Activated CD8-positive, alpha-beta memory T cell treated with anti-CD3 and anti-CD28 coated beads, Interleukin-2, amount 50 U/mL, for 1 hour (primary cell): Measurements from ENCODE around the gene TTC28.
"Not testable (repeated sequence)": the region's sequence is repeated elsewhere in the genome, so short reads cannot be mapped to it uniquely, and the experiment has no call there.

ENCODE experiments used
- DNase-seq: peaks from one replicate; pipeline ENCODE4 v3.0.0-alpha.2; 2020; ENCODE audit errors: extremely low read depth

Gene TTC28

DNA sequence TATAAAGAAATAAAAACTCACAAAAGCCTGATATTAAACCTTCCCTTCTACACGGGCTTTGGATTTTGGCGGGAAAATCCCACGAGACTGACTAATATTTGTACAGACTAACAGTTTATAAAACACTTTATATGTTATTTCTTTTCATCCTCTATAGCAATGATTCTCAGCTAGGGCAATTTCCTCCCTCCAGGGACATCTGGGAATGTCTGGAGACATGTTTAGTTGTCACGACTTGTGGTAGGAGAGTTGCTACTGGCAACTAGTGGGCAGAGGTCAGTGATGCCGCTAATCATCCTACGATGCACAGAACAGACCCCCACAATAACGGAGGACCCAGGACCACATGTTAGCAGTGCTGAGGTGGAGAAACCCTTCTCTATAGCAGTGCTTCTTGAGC, 455.8 kb downstream of the TTC28 start:
- DNase-seq = no peak

- no peak for DNase-seq
These were observed 456.5 kb downstream of the TTC28 start for GRCh38 chr22:28222976-28223745.

GRCh38 chr22:28222571-28222970, 457.1 kb downstream of the TTC28 start:
- no peak for DNase-seq

- DNase-seq = no peak
These were observed 457.6 kb downstream of the TTC28 start for GRCh38 chr22:28222052-28222451.

GRCh38 chr22:28220626-28221363, 458.8 kb downstream of the TTC28 start:
- DNase-seq = no peak

DNA sequence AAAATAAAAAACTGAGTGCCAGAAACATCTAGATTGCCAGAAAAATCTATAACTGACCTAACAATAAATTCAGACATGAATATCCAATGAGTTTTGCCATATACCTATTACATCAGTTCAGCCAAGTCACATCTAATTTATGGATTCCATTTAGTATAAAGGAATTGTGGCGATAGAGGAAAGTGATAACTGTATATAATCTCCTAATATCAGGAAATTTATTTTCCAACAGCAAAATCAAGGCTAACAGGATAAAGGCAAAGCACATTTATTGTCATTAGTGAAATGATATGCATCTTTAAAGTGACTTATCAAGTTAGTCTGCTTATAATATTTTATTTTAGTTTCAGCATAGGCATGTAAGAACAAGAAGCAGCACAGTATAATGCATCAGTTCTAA, 462.4 kb downstream of the TTC28 start:
- DNase-seq = no peak

DNA sequence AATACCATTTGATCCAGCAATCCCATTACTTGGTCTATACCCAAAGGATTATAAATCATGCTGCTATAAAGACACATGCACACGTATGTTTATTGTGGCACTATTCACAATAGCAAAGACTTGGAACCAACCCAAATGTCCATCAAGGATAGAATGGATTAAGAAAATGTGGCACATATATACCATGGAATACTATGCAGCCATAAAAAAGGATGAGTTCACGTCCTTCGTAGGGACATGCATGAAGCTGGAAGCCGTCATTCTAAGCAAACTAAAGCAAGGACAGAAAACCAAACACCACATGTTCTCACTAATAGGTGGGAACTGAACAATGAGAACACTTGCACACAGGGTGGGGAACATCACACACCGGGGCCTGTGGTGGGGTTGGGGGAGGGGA, 464.9 kb downstream of the TTC28 start:
- DNase-seq = not testable (repeated sequence)

- DNase-seq = not testable (repeated sequence)
These were observed 470.2 kb downstream of the TTC28 start for GRCh38 chr22:28209457-28209856.

- DNase-seq = no peak
These were observed 470.9 kb downstream of the TTC28 start for GRCh38 chr22:28208787-28209186.

- DNase-seq = no peak
These were observed 471.6 kb downstream of the TTC28 start for GRCh38 chr22:28208036-28208435.

DNA sequence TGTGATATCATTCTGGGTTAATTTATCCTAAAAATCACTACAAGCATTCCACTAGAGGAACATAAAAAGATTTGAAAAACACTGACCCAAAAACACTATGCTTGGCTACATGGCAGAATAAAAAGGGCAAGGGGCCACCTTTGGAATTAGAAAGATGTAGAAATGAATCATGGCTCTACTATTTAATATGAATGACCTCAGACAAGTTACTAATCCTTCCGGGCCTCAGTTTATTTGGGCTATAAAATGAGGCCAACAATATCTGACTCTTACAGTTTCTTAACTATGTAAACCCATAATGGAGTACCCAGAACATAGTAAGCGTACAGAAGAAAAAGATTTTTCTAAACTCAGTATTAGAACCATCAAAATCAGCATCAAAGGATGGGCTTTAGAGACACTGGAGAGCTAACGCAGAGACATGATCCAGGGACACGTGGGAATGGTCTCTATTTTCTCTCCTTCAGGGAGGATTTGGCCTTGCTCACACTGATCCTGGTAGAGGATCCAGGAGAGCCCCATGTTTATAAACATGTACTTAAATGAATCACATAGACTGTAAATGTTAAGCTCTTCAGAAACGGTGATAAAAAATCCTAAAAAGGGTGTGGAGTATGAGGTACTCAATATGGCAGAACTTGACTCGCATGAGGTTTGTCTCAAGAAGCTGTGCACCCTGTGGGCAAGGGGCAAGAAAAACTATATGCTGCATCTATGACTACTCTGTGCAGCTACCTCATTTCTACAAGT, 472.2 kb downstream of the TTC28 start:
- no peak for DNase-seq

- no peak for DNase-seq
These were observed 473.7 kb downstream of the TTC28 start for GRCh38 chr22:28205926-28206325.

GRCh38 chr22:28204382-28204781, 475.3 kb downstream of the TTC28 start:
- DNase-seq = no peak

DNA sequence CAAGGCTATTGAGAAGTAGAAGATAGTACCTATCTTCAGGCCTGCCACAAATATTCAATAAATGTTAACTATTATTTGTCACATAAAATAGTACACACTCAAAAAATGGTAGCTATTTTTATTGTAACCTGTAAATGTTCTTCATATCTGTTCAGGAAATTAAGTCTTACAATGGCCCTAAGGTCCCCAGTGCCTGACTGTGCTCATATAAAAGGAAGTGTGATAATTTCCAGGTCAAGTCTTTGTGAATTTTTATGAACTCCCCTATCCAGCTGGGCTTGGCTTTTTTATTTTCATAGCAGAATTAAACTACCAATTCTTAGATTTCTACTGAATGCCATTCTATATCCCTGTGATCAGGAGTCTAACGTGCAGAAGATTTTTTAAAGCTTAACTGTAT, 476.4 kb downstream of the TTC28 start:
- DNase-seq = no peak

DNA sequence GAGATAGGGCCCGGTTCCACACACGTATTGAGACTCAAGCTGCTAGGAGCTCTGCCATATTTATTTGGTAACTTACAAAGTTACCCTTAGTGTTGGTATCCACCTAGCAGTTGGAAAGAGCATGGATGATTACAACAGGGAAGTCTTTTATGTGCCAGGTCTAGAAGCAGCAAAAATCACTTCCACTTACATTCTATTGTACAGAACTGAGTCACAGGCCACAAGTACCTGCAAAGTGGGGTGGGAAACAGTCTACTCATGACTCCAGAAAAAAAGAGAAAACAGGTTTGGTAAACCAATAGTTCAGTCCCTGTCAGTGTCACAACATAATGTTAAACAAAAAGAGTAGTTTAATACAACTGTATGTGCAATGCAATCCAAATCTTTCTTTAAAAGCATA, 480.9 kb downstream of the TTC28 start:
- DNase-seq = no peak

DNA sequence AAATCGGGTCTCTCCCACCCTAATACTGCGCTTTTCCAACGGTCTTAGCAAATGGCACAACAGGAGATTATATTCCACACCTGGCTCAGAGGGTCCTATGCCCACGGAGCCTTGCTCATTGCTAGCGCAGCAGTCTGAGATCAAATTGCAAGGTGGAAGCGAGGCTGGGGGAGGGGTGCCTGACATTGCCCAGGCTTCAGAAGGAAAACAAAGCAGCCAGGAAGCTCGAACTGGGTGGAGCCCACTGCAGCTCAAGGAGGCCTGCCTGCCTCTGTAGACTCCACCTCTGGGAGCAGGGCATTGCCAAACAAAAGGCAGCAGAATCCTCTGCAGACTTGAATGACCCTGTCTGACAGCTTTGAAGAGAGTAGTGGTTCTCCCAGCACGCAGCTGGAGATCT, 488.1 kb downstream of the TTC28 start:
- DNase-seq = not testable (repeated sequence)

DNA sequence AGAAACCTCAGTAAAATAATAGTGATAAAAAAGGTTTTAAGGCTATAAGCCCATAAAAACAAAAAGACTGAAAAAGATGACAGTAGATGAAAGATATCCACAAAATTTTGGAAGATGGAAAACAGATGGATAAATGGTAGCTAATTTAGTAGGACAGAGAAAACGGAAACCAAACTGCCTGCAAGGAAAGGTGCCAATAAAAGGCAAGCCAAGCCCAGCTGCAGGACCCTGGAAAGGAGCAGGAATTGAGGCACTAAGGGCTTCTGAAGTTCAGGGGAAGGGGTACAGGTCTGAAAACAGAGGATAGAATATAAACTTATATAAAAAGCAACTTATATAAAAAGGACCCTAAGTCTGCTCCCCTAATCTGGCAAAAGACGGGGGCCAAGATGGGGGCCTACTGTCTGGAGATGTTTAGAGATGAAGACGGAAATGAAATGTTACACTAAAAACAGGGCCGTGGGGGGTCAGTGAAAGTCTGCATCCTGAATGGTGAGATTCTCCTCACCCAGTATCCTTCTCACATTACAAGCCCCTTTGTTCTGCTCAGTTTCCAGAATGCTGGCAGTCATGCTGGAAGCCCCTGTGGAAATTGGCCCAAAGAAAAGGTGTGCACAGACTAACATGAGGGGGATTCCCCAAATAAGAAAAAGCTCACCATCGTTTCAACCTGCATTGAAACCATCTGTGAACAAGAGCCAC, 491.3 kb downstream of the TTC28 start:
- no peak for DNase-seq

GRCh38 chr22:28187612-28188011, 492.0 kb downstream of the TTC28 start:
- DNase-seq = no peak

- DNase-seq = no peak
These were observed 493.0 kb downstream of the TTC28 start for GRCh38 chr22:28186641-28187040.

DNA sequence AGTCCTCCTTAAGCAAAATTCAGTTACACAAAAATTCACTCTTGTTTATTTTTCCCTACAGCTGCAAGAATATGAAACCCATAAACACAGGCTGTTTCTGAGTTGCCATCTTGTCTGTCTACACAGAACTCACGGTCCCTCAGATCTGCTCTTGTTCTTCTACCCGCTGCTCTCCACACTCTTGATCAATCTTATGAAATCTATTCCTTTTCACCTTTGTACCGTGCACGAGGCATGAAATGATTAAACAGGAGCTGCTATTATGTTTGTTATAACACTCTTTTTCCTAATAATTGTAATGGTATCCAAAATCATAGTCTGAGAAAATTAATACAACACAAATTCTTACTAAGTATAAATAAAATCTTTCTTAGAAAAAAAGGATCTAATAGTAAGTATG, 494.5 kb downstream of the TTC28 start:
- no peak for DNase-seq

- DNase-seq = no peak
These were observed 496.4 kb downstream of the TTC28 start for GRCh38 chr22:28183078-28183860.
